ENCODE results near the gene CYS1. TPM values are rescaled to one million over a fixed set of nuclear protein-coding genes. Genes with fewer than 3 reads are reported as not detected.
A peak's percentile ranks its signal among the peaks of the same experiment; 100 is the strongest.

CYS1 gene
- total and polyA plus RNA-seq, 2 of the 13 experiments (the other 11 are each of a cell fraction or from before 2014, with no cell fraction given): 0.04 TPM; not detected in 1

GRCh38 chr2:10030311-10030736 lies 49.9 kb downstream of the CYS1 start (continued):
- peak; percentile 50; the same call in 1 of the 2 replicates for TF ChIP-seq PITX1 (CRISPR knock-in tag; IDR thresholded peaks at IDR 0.05)
- no peak for TF ChIP-seq NCOA1 (CRISPR knock-in tag; IDR thresholded peaks at IDR 0.05)
- no peak for TF ChIP-seq SNAPC2 (CRISPR knock-in tag; IDR thresholded peaks at IDR 0.05)
- TF ChIP-seq TBL1XR1 (IDR thresholded peaks at IDR 0.05; ENCODE audit: borderline replicate concordance, low read length, partially characterized antibody): no peak
- TF ChIP-seq ZNF607 (CRISPR knock-in tag; IDR thresholded peaks at IDR 0.05; ENCODE audit: borderline replicate concordance): no peak
- TF ChIP-seq YEATS4 (CRISPR knock-in tag; IDR thresholded peaks at IDR 0.05; ENCODE audit: borderline replicate concordance): no peak
- TF ChIP-seq CBX2 (IDR thresholded peaks at IDR 0.05; ENCODE audit: low read depth, low read length): no peak
- TF ChIP-seq CBX2 (CRISPR knock-in tag; IDR thresholded peaks at IDR 0.05; ENCODE audit: low read depth): no peak
- no peak for TF ChIP-seq SRSF1 (optimal IDR thresholded peaks at IDR 0.05; ENCODE audit: low read depth, low read length)
- TF ChIP-seq, protein P1, sequence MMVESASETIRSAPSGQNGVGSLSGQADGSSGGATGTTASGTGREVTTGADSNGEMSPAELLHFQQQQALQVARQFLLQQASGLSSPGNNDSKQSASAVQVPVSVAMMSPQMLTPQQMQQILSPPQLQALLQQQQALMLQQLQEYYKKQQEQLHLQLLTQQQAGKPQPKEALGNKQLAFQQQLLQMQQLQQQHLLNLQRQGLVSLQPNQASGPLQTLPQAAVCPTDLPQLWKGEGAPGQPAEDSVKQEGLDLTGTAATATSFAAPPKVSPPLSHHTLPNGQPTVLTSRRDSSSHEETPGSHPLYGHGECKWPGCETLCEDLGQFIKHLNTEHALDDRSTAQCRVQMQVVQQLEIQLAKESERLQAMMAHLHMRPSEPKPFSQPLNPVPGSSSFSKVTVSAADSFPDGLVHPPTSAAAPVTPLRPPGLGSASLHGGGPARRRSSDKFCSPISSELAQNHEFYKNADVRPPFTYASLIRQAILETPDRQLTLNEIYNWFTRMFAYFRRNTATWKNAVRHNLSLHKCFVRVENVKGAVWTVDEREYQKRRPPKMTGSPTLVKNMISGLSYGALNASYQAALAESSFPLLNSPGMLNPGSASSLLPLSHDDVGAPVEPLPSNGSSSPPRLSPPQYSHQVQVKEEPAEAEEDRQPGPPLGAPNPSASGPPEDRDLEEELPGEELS (CRISPR knock-in tag; IDR thresholded peaks at IDR 0.05): no peak
- peak; percentile 80 for TF ChIP-seq ELF1 (CRISPR knock-in tag; IDR thresholded peaks at IDR 0.05)
- no peak for TF ChIP-seq SMC3 (IDR thresholded peaks at IDR 0.05; ENCODE audit: low read length)
- TF ChIP-seq ZNF749 (CRISPR knock-in tag; IDR thresholded peaks at IDR 0.05; ENCODE audit: borderline replicate concordance): no peak
- no peak for TF ChIP-seq ZSCAN12 (CRISPR knock-in tag; IDR thresholded peaks at IDR 0.05)
- no peak for TF ChIP-seq ZSCAN22 (CRISPR knock-in tag; IDR thresholded peaks at IDR 0.05)
- TF ChIP-seq HIVEP1 (CRISPR knock-in tag; IDR thresholded peaks at IDR 0.05): no peak
- no peak for TF ChIP-seq SNAI1 (CRISPR knock-in tag; IDR thresholded peaks at IDR 0.05; ENCODE audit: borderline replicate concordance)
- peak; percentile 89; the same call in 1 of the 2 replicates for TF ChIP-seq ZNF264 (CRISPR knock-in tag; IDR thresholded peaks at IDR 0.05)
- TF ChIP-seq ZNF570 (CRISPR knock-in tag; IDR thresholded peaks at IDR 0.05; ENCODE audit: borderline replicate concordance): no peak
- no peak for TF ChIP-seq ZNF30 (CRISPR knock-in tag; IDR thresholded peaks at IDR 0.05)
- no peak for TF ChIP-seq ZNF75D (CRISPR knock-in tag; IDR thresholded peaks at IDR 0.05; ENCODE audit: borderline replicate concordance)
- TF ChIP-seq, protein P2, sequence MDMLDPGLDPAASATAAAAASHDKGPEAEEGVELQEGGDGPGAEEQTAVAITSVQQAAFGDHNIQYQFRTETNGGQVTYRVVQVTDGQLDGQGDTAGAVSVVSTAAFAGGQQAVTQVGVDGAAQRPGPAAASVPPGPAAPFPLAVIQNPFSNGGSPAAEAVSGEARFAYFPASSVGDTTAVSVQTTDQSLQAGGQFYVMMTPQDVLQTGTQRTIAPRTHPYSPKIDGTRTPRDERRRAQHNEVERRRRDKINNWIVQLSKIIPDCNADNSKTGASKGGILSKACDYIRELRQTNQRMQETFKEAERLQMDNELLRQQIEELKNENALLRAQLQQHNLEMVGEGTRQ (IDR thresholded peaks at IDR 0.05; ENCODE audit: low read depth, low read length): peak; percentile 74
- TF ChIP-seq, protein P2 (CRISPR knock-in tag; IDR thresholded peaks at IDR 0.05; ENCODE audit: borderline replicate concordance): peak; percentile 91; the same call in 1 of the 2 replicates

Data from HepG2 (cell line).